DMS53 (cell line): Measurements from ENCODE around the gene CDKL4.
A peak's percentile ranks its signal among the peaks of the same experiment; 100 is the strongest.
"Not testable (repeated sequence)": the region's sequence is repeated elsewhere in the genome, so short reads cannot be mapped to it uniquely, and the experiment has no call there.

Experiments
- DNase-seq: peaks from one replicate; lab custom pipeline; 2025; lab: John Stamatoyannopoulos, UW

Gene CDKL4

GRCh38 chr2:39232141-39232540, 11.6 kb downstream of the CDKL4 start:
- no peak for DNase-seq

DNA sequence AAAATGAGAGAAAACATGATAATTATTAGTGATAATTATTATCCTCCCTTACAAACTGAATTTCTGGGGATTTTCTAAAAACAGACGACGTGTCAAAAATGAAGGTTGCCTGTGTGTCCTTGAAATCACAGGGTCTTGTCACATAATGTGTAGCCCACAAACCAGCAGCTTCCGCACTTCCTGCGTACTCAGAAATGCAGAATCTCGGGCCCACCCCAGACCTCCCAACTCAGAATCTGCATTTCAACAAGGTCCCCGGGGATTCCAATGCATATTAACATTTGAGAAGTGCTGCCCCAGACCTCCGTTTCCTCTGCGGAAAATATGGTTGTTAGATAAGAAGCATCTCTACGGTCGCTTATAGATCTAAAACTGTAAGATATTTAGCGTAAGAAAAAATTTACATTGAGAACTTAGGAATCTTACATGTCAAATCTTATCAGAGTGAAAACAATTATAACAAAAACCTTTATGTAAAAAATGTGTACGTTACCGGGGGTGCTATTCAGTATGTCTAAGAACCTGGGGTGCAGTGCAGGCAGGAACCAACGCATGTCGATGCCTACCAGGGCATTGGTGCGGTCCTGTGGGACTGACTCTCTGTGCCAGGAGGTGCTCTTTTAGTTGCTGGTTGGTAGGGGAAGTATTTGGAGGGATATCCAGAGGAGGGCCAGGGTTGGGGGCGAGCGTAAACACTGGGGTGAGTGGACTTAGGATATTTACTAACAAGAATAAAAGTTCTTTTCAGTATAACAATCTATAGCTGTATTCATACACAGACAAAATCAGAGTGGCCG, 15.2 kb downstream of the CDKL4 start:
- DNase-seq: no peak

GRCh38 chr2:39227628-39228412, 15.9 kb downstream of the CDKL4 start:
- peak; percentile 78 for DNase-seq

DNA sequence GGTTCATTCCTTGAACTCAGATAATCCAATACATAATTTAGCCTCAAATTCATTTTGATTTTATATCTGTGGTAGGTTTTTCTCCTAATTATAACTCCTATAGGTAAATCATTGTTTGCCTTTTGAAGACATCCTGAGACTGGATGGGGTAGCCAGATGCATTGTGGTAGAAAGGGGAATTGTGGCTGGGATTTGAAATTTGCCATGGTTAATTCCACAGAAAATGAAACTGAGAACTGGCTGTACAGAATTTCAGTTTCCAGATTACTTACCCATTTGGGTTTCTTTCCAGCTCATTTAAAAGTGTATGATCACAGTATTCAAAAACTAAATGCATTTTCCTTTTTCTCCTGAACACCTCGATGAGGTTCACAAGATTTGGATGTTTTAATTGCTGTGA, 18.2 kb downstream of the CDKL4 start:
- DNase-seq: no peak

- DNase-seq: no peak
These were observed 19.9 kb downstream of the CDKL4 start for GRCh38 chr2:39223909-39224308.

- no peak for DNase-seq
These were observed 22.3 kb downstream of the CDKL4 start for GRCh38 chr2:39221459-39221858.

- DNase-seq: no peak
These were observed 23.6 kb downstream of the CDKL4 start for GRCh38 chr2:39220136-39220535.

DNA sequence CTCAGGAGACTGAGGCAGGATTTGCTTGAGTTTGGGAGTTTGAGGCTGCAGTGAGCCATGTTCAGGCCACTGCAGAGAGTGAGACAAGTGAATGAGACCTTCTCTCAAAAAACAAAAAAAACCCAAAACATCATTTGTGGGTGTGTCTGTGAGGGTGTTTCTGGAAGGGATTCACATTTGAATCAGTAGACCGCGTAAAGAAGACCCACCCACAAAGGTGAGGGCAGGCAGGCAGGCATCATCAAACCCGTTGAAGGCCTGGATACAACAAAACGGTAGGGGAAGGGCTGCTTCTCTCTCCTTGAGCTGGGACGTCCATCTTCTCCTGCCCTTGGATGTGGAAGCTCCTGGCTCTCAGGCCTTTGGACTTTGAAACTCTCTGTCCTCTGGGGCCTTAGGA, 25.4 kb downstream of the CDKL4 start:
- no peak for DNase-seq

DNA sequence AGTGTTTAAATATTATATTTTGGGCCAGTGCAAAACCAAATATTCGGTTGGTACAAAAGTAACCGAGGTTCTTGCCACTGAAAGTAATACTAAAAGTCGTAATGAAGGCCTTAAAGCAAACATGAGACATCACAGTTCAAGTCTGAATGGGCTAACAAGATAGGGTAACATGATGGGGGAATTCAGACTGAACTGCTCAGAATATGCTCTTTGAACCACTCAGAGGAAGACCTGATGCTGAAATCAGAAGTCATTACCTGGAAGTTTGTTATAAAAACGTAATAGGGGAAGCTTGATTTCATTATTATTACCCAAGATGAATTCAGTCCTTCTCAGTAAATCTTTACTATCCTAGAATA, 26.6 kb downstream of the CDKL4 start:
- peak; percentile 31 for DNase-seq

GRCh38 chr2:39216346-39217191, 27.2 kb downstream of the CDKL4 start:
- peak; percentile 50 for DNase-seq

- DNase-seq: no peak
These were observed 28.2 kb downstream of the CDKL4 start for GRCh38 chr2:39215545-39215944.

DNA sequence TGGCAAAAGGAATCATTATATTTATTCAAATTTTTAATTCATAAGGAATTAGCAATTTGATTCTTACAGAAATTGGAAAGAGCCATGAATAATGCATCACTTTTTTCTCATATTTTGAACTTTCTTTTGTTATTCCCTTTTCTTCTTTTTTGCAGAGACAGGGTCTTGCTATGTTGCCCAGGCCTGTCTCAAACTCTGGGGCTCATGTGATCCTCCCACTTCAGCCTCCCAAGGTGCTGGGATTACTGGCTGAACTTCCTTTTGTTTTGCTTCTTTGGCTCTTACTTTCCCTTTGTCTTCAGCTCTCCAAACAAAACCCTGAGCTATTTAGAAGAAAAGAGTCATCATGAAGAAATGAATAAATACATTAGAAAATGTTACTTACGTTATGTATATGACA, 30.8 kb downstream of the CDKL4 start:
- no peak for DNase-seq

DNA sequence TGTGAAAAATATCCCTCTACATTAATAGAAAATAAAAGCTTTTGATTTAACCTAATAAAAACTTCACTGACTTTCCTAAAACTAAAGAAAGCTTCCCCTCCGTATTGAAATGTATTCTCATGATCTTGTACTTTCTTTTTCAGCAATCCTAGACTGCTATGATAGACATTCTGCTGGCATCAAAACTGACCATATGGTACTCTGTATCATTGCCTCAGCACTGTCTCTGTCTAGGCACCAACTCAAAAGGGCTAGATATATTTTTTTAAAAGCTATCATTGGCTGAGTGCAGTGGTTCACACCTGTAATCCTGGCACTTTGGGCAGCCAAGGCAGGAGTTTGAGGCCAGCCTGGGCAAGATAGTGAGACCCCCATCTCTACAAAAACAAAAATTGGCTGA, 32.9 kb downstream of the CDKL4 start:
- DNase-seq: no peak

DNA sequence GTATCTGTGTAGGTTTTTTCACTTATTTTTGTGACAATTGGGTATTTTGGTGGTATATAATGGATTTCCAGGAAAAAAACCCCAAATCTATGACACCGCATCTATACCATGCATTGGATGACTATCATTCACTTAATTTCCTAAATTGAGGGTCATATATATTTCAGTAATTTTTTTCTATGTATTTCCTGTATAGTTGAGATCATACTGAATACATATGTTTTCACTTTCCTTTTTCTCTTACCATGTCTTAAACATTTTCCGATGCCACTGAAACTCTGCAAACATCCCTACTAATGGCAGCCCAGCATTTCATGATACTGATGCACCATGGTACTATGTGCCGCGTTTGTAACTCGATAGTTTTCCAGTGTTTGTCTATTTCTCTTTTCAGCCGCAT, 40.4 kb downstream of the CDKL4 start:
- DNase-seq: no peak

GRCh38 chr2:39202639-39203369, 41.0 kb downstream of the CDKL4 start:
- DNase-seq: no peak

GRCh38 chr2:39197003-39197402, 46.8 kb downstream of the CDKL4 start:
- DNase-seq: not testable (repeated sequence)

- no peak for DNase-seq
These were observed 49.1 kb downstream of the CDKL4 start for GRCh38 chr2:39194686-39195085.

- DNase-seq: no peak
These were observed 54.7 kb downstream of the CDKL4 start for GRCh38 chr2:39188960-39189494.

- DNase-seq: no peak
These were observed 60.1 kb downstream of the CDKL4 start for GRCh38 chr2:39183673-39184072.

DNA sequence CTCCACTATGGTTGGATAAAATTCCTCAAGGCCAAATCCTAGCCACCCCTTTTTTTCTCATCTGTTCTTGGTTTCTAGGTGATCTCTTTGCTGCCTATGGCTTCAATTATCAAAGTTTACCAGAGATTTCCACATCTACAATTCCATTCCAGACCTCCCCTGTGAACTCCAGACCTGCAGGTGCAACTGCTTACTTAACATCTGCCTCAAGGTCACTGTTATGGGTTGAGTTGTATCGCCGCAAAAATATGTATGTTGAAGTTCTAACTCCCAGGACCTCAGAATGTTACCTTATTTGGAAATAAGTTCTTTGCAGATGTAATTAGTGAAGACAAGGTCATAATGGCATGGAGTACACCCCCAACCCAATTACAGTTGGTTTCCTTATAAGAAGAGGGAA, 62.5 kb downstream of the CDKL4 start:
- no peak for DNase-seq
